Mucosa of descending colon (tissue), 3 donors: ENCODE measurements around the gene LHPP. TPM values are rescaled to one million over a fixed set of nuclear protein-coding genes. Genes with fewer than 3 reads are reported as not detected.

Experiments used
- ATAC-seq: fragments of 200-7000 bp; cut with Tn5 transposase; one replicate; pipeline ENCODE4 v1.9.1; 2020; ENCODE audit warnings: mild to moderate bottlenecking, moderate library complexity
- DNase-seq, 3 donors: peaks; one replicate each; pipeline ENCODE4 v3.0.0-alpha.2; 2020
- H3K36me3 ChIP-seq: fragments of 200-600 bp; one replicate; pipeline ENCODE4 v1.8.0; 2021; ENCODE audit warnings: low read depth, mild to moderate bottlenecking
- H3K4me1 ChIP-seq: fragments of 200-600 bp; one replicate; pipeline ENCODE4 v1.8.0; 2021; ENCODE audit warnings: low read depth, mild to moderate bottlenecking
- H3K4me3 ChIP-seq: fragments of 200-600 bp; one replicate; pipeline ENCODE4 v1.8.0; 2021; ENCODE audit warnings: mild to moderate bottlenecking
- H3K9me3 ChIP-seq: fragments of 200-600 bp; one replicate; pipeline ENCODE4 v1.8.0; 2021; ENCODE audit warnings: mild to moderate bottlenecking
- intact Hi-C, 2 donors: fragments of 100-400 bp; cut with DNase I in 1 of 2; cut with micrococcal nuclease in 1 of 2; formaldehyde crosslinking; loops; one replicate each; pipeline versions ENCODE4 v1.11.0 to v1.11.1; 2022; cut with DNase I, micrococcal nuclease
- total RNA-seq, 3 donors: library from RNA; stranded (reverse); fragmentation: NEBNext Ultra II Directional in 2 of 3; extraction: Animal tissue kit (Norgen Biotek cat#: 25700) in 2 of 3; gene quantifications; one replicate each; pipeline versions ENCODE4 v1.2.1 to v1.2.4, GENCODE V29; 2021 to 2023
- TF ChIP-seq, protein P1 (sequence below): fragments of 200-600 bp; IDR thresholded peaks from one replicate; pipeline ENCODE4 v1.8.0; 2022; ENCODE audit warnings: antibody characterized with exemption, mild to moderate bottlenecking
- donor health status: DM: no; HTN: no; CAD: no; lungs with moderate emphysema.
- donor health status: DM: no; HTN: no; CAD: no.
- donor health status: DM: no; HTN: yes; CAD: no.

LHPP gene
- total RNA-seq, 3 donors from 2014 or later = 19.7 to 46.7 (median 26.5) TPM

DNA sequence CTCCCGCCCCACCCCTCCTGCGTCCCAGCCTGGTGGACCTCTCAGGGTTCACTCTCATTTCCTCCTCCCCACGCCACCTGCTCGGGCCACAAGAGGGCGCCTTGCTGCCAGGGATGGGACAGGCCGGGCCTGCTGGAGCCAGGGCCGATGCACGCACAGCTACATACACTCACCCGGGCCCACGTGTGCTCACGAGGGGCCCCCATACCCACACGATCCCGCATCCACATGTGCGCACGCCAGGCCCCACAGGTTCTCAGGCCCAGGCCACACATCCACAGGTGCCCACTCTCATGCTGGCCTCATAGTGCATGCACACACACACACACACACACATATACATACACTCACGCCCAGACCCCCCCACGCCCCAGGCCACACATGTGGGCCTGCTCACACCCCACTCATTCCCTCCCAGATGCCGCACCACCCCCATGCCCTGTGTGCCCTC, 68.6 kb downstream of the LHPP start:
- intact Hi-C loops = loop anchor here (5.0 kb wide), 3 partner anchors 212 to 297 kb away; partner anchors contain the start of gene FAM53B (in 1 of the 2)
- Histone ChIP-seq H3K4me3 (no peak overlapping the region), H3K4me1 (peaks cover 5% of the 10 kb centered on the region), H3K36me3 (no peaks in the 10 kb centered on the region), H3K9me3 (no peaks in the 10 kb centered on the region)
- peak; percentile 89 to 94 (median 91) for DNase-seq
- TF ChIP-seq, protein P1, sequence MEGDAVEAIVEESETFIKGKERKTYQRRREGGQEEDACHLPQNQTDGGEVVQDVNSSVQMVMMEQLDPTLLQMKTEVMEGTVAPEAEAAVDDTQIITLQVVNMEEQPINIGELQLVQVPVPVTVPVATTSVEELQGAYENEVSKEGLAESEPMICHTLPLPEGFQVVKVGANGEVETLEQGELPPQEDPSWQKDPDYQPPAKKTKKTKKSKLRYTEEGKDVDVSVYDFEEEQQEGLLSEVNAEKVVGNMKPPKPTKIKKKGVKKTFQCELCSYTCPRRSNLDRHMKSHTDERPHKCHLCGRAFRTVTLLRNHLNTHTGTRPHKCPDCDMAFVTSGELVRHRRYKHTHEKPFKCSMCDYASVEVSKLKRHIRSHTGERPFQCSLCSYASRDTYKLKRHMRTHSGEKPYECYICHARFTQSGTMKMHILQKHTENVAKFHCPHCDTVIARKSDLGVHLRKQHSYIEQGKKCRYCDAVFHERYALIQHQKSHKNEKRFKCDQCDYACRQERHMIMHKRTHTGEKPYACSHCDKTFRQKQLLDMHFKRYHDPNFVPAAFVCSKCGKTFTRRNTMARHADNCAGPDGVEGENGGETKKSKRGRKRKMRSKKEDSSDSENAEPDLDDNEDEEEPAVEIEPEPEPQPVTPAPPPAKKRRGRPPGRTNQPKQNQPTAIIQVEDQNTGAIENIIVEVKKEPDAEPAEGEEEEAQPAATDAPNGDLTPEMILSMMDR = peak; percentile 90
- ATAC-seq = peak; percentile 93

DNA sequence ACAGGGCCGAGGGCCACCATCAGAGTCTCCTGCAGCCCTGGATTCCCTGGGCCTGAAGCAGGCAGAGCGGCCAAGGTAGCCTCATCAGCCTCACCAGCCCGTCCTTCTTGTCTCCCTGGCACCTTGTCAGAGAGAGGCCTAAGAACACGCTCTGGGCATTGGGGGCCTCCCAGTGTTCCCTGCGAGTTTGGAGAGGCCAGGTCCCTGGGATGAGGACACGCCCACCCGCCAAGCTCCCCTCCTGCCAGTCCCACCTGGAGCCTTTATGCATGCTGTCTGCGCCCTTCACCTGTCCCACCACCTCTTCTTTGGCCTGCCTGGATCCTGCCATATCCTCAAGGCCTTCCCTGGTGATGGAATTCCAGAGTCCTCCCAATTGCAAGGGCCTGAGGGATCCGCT, 69.2 kb downstream of the LHPP start:
- intact Hi-C loops = loop anchor here (5.0 kb wide), 3 partner anchors 211 to 296 kb away; partner anchors contain the start of gene FAM53B (in 1 of the 2)
- Histone ChIP-seq H3K36me3 (no peaks in the 10 kb centered on the region), H3K4me3 (no peak overlapping the region), H3K9me3 (no peaks in the 10 kb centered on the region), H3K4me1 (peaks cover 5% of the 10 kb centered on the region)
- no peak for DNase-seq
- TF ChIP-seq, protein P1 = no peak
- ATAC-seq = no peak

DNA sequence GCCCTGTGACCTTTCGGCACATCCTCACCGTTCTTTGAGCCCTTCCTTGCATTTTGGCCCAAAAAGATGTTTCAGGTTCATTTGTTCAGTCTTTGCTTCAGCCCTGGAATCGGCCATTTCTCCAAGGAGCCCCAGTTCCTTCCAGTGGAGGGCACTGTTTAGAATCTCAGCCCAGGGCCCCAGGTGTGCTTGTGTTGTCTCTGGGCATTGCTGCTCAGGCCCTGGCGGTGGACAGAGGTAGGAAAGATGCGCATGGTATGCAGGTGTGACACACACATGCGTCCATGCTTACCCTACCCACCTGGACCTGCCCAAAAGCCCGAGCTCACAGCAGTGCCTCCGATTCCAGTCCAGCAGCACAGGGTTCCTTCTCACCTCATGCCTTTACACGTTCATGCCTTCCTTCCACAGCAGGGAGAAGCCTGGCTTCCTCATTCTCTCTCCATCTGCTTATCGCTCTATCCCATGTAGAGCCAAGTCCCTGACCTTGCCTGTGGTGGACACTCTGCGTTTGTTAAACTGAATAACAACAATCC, 70.6 kb downstream of the LHPP start:
- peak; percentile 65 for ATAC-seq
- no peaks in the 10 kb centered on the region for H3K9me3 ChIP-seq
- H3K4me1 ChIP-seq = peaks cover 5% of the 10 kb centered on the region
- TF ChIP-seq, protein P1 = peak; percentile 8
- no peak overlapping the region for H3K4me3 ChIP-seq
- peak; percentile 38 to 59 (median 49) for DNase-seq
- intact Hi-C loops = loop anchor here (5.0 kb wide), 3 partner anchors 210 to 295 kb away; partner anchors contain the start of gene FAM53B (in 1 of the 2)
- H3K36me3 ChIP-seq = no peaks in the 10 kb centered on the region

DNA sequence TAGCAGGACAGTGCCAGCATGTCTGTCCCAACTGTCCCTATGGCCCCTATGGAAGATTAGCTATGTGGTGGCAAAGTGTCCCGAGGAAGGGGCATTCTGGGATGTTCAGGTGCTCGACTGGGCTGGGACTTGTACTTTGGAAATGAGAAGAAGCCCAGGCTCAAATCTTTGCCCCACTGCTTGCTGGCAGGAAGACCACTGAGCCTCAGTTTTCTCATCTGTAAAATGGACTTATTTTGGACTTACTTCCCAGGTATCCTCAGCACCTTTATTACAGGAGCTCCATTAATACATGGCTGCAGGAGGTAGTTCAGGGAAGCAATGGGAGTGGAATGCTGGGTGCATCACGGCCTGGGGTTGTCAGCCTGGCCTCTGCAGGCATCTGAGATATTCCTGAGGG, 71.2 kb downstream of the LHPP start:
- intact Hi-C loops = loop anchor here (5.0 kb wide), 3 partner anchors 210 to 295 kb away; partner anchors contain the start of gene FAM53B (in 1 of the 2)
- ATAC-seq = no peak
- H3K4me1 ChIP-seq = peaks cover 5% of the 10 kb centered on the region
- H3K36me3 ChIP-seq = no peaks in the 10 kb centered on the region
- peak in 1 of 3 donors; percentile 3 for DNase-seq
- TF ChIP-seq, protein P1 = no peak
- H3K4me3 ChIP-seq = no peak overlapping the region
- no peaks in the 10 kb centered on the region for H3K9me3 ChIP-seq

DNA sequence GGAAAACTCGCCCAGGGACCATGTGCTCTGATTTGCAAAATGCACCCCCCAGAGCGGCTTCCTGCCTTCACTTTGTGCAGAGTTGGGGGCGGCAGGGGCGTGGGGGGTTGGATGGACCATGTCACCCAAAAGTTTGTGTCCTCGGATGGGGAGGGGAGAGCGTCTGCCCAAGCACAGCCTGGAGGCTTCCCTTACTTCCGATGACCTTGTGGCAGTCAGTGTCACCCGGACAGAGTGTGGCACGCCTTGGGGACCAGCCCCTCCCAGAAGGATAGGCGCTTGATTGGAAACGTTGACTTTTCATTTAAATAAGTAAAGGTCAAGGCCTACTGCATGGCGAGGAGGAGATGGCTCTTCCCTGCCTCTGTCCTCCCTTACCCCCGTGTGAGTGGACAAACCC, 71.6 kb downstream of the LHPP start:
- DNase-seq (no peak), ATAC-seq (no peak)
- peaks cover 5% of the 10 kb centered on the region for H3K4me1 ChIP-seq
- no peak overlapping the region for H3K4me3 ChIP-seq
- H3K9me3 ChIP-seq = no peaks in the 10 kb centered on the region
- intact Hi-C loops = loop anchor here (5.0 kb wide), 3 partner anchors 209 to 294 kb away; partner anchors contain the start of gene FAM53B (in 1 of the 2)
- TF ChIP-seq, protein P1 = no peak
- H3K36me3 ChIP-seq = no peaks in the 10 kb centered on the region
